ENCODE results near the gene PDIK1L. TPM values are rescaled to one million over a fixed set of nuclear protein-coding genes. Genes with fewer than 3 reads are reported as not detected.

The PDIK1L gene
- total and polyA plus RNA-seq, 2 donors (not counting 3 experiments of a cell fraction or from before 2014, with no cell fraction given): 1.6 to 5.6 TPM

DNA sequence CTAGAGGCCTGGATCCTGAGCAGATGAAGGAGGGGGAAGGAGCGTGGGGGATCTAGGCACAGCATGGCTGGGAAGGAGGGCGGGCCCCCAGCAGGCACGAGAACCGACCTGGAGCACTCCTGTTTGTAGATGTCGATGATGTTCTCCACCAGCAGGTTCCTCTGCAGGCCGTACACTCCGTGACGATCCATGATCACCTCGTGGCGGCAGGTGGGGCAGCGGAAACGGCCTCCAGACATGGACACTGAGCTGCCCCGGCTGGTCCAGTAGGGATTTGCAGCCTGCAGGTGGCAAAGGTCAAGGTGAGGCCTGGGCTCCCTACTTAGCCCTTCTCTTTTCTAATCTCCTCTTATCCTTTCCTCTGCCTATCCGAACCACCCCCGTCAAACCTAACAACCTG, 45.5 kb upstream of the PDIK1L start:
- Histone ChIP-seq H3K9ac (replicated peaks; ENCODE audit: extremely low read depth, insufficient read depth, low read length) (no peak overlapping the region), H4K20me1 (replicated peaks; ENCODE audit: control insufficient read depth, extremely low read depth, insufficient read depth, low read length) (no peaks in the 10 kb centered on the region), H3K4me2 (ENCODE audit: insufficient read depth, low read length) (no peak overlapping the region), H3K36me3 (ENCODE audit: control insufficient read depth in 2 of 2, extremely low read depth in 1 of 2, insufficient read depth in 2 of 2, low read length in 2 of 2) (no peaks in the 10 kb centered on the region), H3K9me3 (replicated peaks; ENCODE audit: control insufficient read depth, insufficient read depth, low read length) (no peaks in the 10 kb centered on the region), H3K27me3 (ENCODE audit: control insufficient read depth in 2 of 2, insufficient read depth in 2 of 2, low read length in 2 of 2) (peaks cover 2 to 10% of the 10 kb centered on the region in 2 experiments), H3K27ac (ENCODE audit: insufficient read depth, low read depth, low read length) (no peak overlapping the region), H3K79me2 (ENCODE audit: control insufficient read depth, insufficient read depth, low read length) (no peaks in the 10 kb centered on the region), H3K4me3 (replicated peaks in 1 of 3; ENCODE audit: insufficient read depth in 1 of 3, low read depth in 1 of 3, low read length in 3 of 3) (no peak overlapping the region), H2AFZ (ENCODE audit: low read depth, low read length) (no peak overlapping the region), H3K9me1 (replicated peaks; ENCODE audit: control insufficient read depth, extremely low read depth, insufficient read depth, low read length) (no peaks in the 10 kb centered on the region), H3K4me1 (ENCODE audit: control insufficient read depth, extremely low read depth, insufficient read depth, low read length) (no peaks in the 10 kb centered on the region)
- BruUV-seq (replicated peaks): no TSS peak
- TF ChIP-seq POLR2AphosphoS5 (IDR thresholded peaks at IDR 0.05; ENCODE audit: insufficient read depth, low read depth, low read length): no peak
- no peak for TF ChIP-seq CTCF (IDR thresholded peaks at IDR 0.05; ENCODE audit: extremely low read depth in 1 of 2, insufficient read depth in 1 of 2, low read depth in 1 of 2, low read length in 2 of 2)
- TF ChIP-seq JUN (IDR thresholded peaks at IDR 0.05; ENCODE audit: borderline replicate concordance, insufficient read depth, insufficient read length, low read depth): no peak
- FAIRE-seq (no peak), DNase-seq (ENCODE audit: low read depth, low spot score) (no peak)
- dilution Hi-C loops (cut with MboI; ENCODE audit: extremely low pct_ligation_motif_present, low sequenced_read_pairs): no loop called here
- ChIA-PET CTCF (interaction anchor here (0.8 to 2.2 kb wide), 4 partner anchors 12 to 79 kb away, joined by 3 to 11 read pairs (median 6); no protein-coding TSS in a partner anchor), POLR2A (no interaction called here)
- intact Hi-C loops (cut with micrococcal nuclease): no loop called here

DNA sequence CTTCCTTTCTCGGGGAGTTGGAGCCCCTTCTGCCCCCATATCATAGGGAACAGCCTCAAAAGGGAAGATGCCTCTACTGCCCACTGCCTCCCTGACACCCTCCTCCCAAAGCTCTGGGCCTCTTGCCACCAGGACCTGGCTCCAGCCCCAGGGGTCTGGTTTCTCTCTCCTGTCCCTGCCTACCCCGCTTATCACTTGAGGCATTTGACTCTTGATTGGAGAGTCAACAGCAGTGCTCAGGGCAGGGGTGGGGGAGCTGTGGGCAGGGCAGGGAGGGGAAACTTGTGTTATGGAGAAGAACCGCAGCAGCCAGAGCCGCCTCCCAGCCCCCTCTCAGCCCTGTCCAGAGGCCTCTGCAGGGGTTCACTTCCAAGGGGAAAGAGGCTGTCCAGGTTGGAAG, 44.8 kb upstream of the PDIK1L start:
- H3K36me3 ChIP-seq (ENCODE audit: control insufficient read depth in 2 of 2, extremely low read depth in 1 of 2, insufficient read depth in 2 of 2, low read length in 2 of 2): no peaks in the 10 kb centered on the region
- H3K4me2 ChIP-seq (ENCODE audit: insufficient read depth, low read length): no peak overlapping the region
- CTCF ChIA-PET: interaction anchor here (0.8 to 2.2 kb wide), 3 partner anchors 11 to 78 kb away, joined by 3 to 8 read pairs (median 3); no protein-coding TSS in a partner anchor
- intact Hi-C loops (cut with micrococcal nuclease): no loop called here
- FAIRE-seq (no peak), DNase-seq (ENCODE audit: low read depth, low spot score) (no peak)
- no peaks in the 10 kb centered on the region for H3K4me1 ChIP-seq (ENCODE audit: control insufficient read depth, extremely low read depth, insufficient read depth, low read length)
- H3K9me1 ChIP-seq (replicated peaks; ENCODE audit: control insufficient read depth, extremely low read depth, insufficient read depth, low read length): no peaks in the 10 kb centered on the region
- no TSS peak for BruUV-seq (replicated peaks)
- H3K79me2 ChIP-seq (ENCODE audit: control insufficient read depth, insufficient read depth, low read length): no peaks in the 10 kb centered on the region
- H3K9me3 ChIP-seq (replicated peaks; ENCODE audit: control insufficient read depth, insufficient read depth, low read length): no peaks in the 10 kb centered on the region
- H3K9ac ChIP-seq (replicated peaks; ENCODE audit: extremely low read depth, insufficient read depth, low read length): no peak overlapping the region
- TF ChIP-seq GATA2 (IDR thresholded peaks at IDR 0.05; ENCODE audit: insufficient read depth, insufficient read length, low read depth, low read length): no peak
- no peak for TF ChIP-seq CTCF (IDR thresholded peaks at IDR 0.05; ENCODE audit: extremely low read depth in 1 of 2, insufficient read depth in 1 of 2, low read depth in 1 of 2, low read length in 2 of 2)
- no peak for TF ChIP-seq JUN (IDR thresholded peaks at IDR 0.05; ENCODE audit: borderline replicate concordance, insufficient read depth, insufficient read length, low read depth)
- TF ChIP-seq POLR2AphosphoS5 (IDR thresholded peaks at IDR 0.05; ENCODE audit: insufficient read depth, low read depth, low read length): no peak
- H3K27ac ChIP-seq (ENCODE audit: insufficient read depth, low read depth, low read length): no peak overlapping the region
- peaks cover 2 to 7% of the 10 kb centered on the region in 2 experiments for H3K27me3 ChIP-seq (ENCODE audit: control insufficient read depth in 2 of 2, insufficient read depth in 2 of 2, low read length in 2 of 2)
- no peak overlapping the region for H3K4me3 ChIP-seq (replicated peaks in 1 of 3; ENCODE audit: insufficient read depth in 1 of 3, low read depth in 1 of 3, low read length in 3 of 3)
- no peaks in the 10 kb centered on the region for H4K20me1 ChIP-seq (replicated peaks; ENCODE audit: control insufficient read depth, extremely low read depth, insufficient read depth, low read length)
- dilution Hi-C loops (cut with MboI; ENCODE audit: extremely low pct_ligation_motif_present, low sequenced_read_pairs): no loop called here
- no peak overlapping the region for H2AFZ ChIP-seq (ENCODE audit: low read depth, low read length)
- POLR2A ChIA-PET: no interaction called here
